ENCODE measurements around the gene CACNG8.
"Not testable (repeated sequence)": the region's sequence is repeated elsewhere in the genome, so short reads cannot be mapped to it uniquely, and the experiment has no call there.

CACNG8 gene

DNA sequence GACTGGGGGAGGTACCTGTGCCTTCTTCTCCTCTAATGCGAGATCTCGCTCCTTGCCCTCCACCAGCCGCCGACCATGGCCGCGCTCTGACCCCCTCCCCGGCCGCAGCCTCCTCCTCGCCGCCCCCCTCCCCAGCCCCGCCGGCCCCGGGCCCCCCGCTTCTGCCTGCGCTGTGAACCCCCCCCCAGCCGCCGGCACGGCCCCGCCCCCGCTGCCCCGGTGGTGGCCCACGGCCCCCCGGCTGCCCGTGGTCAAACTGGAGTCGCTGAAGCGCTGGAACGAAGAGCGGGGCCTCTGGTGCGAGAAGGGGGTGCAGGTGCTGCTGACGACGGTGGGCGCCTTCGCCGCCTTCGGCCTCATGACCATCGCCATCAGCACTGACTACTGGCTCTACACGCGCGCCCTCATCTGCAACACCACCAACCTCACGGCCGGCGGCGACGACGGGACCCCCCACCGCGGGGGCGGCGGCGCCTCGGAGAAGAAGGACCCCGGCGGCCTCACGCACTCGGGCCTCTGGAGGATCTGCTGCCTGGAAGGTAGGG lies at the start of gene CACNG8:
Gene CACNG8 (plus strand): TSS at position 51 of the 545 bp plus-strand sequence.
- DNase-seq (ENCODE audit: low spot score): no peak

DNA sequence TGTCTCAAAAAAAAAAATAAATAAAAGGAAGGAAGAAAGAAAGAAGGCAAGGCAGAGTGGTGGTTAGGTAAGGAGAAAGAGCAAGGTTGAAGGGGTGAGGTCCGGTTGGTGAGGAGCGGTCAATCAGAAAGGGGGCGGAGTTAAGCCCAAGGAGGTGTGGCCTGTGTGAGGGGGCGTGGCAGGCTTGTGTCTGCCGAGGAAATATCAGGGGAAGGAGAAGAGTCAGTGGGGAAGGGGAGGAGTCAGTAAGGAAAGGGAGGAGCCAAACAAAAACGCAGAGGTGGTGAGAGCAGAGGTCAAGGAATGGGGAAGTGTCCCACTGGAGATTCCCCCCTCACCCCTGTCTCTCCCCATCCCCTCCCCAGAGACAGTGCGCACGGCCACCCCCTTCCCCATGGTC lies 47.7 kb upstream of the CACNG8 start:
- DNase-seq (ENCODE audit: low spot score): no peak

DNA sequence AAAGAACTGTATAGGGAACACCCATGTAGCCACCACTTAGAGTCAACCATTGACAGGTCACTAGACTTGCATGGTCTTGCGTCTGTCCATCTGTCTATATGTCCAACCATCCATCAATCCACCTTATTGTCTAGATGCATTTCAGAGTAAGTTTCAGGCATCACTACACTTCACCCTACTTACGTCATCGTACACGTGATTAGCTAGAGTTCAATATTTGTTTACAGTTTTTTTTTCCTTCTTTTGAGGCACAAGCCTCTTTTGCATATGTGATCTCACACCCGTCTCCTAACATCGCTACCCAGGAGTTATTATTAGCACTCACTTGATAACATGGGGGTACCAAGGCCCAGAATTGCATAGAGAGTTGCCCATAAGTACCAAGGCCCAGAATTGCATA lies 46.7 kb upstream of the CACNG8 start:
- no peak for DNase-seq (ENCODE audit: low spot score)

DNA sequence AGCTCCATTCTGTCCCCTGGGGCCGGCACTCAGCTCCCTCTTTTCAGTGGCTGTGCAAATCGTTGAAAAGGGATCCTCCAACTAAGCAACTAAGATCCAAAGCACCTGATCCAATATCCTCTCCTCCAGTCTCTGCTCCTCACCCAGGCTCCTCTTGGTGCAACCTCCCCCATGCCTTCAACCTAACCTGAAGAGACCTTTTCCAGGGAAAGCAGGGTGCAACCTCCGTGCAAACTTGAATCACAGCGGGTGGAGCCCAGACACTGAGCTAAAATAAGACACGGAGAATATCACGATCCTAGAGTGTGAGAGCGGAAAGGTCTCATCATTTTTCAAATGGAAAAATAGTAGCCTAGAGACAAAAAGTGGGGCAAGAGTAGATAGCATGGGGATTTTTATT lies 45.4 kb upstream of the CACNG8 start:
- peak; percentile 77 for DNase-seq (ENCODE audit: low spot score)

DNA sequence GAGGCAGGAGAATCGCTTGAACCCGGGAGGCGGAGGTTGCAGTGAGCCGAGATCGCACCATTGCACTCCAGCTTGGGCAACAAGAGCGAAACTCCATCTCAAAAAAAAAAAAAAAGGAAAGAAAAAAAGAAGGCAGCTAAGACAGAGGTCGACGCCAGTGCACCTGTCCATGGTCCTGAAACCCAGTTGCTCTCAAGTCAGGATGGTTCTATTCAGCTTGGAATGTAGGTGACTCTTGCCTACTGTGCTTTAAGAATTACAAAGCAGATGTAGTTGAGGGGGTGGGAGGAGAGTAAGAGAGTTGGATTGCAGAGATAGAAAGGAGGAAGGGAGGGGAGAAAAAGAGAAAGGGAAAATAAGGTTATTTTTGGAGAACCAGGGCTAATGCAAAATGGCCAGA lies 35.0 kb upstream of the CACNG8 start:
- no peak for DNase-seq (ENCODE audit: low spot score)

DNA sequence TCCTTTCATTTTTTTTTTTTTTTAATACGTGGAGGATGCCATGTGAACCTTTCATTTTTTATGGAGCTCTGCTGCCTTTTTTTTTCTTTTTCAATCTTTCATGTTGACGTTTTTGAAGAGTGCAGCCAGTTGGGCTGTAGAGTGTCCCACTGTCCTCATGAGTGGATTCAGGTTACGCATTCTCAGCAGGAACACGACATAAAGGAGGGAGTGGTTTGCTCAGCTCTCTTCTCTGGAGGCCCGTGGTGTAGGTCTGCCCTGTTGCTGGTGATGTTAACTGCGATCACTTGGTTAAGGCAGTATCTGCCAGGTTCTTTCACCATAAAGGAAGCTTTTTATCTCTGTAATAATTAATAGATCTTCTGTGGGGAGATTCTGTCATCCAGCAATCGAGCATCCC lies 26.7 kb upstream of the CACNG8 start:
- no peak for DNase-seq (ENCODE audit: low spot score)

DNA sequence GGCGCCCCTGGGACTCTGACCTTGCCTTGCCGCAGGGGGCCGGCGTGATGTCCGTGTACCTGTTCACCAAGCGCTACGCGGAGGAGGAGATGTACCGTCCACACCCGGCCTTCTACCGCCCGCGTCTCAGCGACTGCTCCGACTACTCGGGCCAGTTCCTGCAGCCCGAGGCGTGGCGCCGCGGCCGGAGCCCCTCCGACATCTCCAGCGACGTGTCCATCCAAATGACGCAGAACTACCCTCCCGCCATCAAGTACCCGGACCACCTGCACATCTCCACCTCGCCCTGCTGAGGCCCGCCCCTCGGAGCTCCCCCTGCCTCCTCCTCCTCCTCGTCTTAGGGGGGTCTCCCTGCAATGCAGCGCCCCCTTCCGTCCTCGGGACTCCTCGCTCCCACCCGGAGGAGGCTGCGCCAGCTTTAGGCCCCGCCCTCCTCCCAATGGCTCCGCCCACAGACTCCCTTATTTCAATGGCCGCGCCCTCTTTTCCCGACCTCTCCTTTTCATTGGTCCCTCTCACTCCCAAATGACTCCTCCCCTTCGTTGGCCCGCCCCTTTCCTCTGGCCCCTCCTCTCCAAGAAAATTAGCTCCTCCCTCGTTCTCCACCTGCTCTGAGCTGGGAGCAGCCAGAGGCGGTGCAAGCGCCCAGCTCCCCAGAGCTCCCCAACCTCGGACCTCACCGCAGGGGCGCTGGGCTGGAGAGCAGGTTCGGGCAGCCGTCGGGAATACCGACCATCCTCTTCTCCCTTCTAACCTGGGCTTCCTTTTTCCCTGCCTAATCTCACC lies 20.5 kb upstream of the CACNG8 start:
- DNase-seq (ENCODE audit: low spot score): no peak

DNA sequence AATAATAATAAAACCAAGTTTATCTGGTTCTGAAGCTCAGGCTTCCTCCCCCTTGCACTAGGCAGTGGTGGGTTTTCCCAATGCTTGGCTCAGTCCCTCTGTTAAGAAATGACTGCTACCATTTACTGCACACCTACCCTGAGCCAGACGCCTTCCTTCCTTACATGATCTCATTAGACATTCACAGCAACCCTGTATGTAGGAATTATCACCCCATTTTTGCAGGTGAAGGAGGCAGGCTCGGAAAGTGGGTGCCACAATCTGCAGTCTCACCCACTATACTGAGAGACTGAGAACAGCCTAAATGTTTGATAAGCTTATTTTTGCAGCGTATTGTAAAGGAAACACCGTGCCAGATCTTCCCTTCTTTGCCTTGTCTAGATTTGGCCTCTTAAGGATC lies 18.3 kb upstream of the CACNG8 start:
- DNase-seq (ENCODE audit: low spot score): peak; percentile 54

DNA sequence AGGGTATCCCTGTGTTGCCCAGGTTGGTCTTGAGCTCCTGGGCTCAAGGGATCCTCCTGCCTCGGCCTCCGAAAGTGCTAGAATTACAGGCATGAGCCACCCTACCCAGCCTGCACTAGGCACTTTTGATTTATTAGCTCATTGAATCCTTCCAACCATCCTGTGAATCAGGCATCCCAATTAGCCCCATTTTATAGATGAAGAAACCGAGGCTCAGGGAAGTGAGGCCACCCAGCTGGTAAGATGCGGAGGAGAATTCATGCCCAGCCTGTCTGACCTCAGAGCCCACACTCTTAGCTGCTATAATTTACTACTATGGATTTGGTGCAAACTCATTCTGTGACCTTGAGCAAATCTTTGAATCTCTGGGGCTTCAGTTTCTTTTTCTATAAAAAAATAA lies 17.8 kb upstream of the CACNG8 start:
- DNase-seq (ENCODE audit: low spot score): no peak

DNA sequence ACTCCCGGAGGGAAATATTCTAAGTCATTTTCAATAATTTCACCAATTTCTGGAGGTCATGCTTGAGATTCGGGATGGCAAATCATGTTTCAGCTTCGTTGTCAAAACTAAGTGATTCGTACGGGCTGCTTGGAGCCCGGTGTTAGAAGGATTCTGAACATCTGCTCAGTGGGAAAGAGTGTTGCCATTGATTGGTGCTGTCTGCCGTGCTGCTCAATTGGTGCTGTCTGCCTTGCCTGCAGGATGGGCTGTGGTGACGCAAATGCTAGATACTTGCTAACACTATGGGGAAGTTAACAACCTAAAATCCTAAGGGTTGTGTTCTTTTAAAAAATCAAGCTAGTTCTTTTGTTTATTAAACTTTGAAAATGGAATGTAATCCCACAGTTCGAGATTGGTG lies 17.3 kb upstream of the CACNG8 start:
- DNase-seq (ENCODE audit: low spot score): peak; percentile 34

DNA sequence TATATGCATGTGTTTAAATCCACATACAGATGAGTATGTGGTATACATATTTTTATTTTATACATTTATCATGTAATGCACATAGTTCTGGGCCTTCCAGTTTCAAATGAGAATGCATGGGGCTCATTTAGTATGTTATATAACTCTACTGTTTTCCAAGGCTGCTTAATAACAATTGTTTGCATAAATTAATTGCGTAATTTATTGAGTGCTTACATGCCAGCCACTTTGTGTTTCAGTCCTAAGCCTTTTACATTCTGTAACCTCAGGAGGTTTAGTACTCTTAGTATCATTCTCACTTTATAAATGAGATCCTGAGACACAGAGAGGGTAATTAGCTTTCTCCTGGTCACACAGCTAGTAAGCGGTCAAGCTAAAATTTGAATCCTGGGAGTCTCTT lies 16.7 kb upstream of the CACNG8 start:
- no peak for DNase-seq (ENCODE audit: low spot score)

DNA sequence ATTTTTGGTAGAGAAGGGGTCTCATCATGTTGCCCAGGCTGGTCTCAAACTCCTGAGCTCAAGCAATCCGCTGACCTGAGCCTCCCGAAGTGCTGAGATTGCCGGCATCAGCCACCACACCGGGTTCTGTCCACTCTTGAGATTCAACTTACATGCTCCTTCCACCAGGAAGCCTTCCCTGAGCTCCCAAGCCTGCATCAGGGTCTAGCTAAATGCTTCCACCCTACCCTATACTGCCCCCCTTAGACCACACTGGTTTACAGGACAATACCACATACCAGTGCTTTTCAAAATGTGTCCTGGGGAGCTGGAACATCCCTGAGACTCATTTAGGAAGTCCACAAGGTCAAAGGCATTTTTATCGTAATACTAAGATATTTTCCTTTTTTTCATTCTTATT lies 15.1 kb upstream of the CACNG8 start:
- DNase-seq (ENCODE audit: low spot score): no peak

DNA sequence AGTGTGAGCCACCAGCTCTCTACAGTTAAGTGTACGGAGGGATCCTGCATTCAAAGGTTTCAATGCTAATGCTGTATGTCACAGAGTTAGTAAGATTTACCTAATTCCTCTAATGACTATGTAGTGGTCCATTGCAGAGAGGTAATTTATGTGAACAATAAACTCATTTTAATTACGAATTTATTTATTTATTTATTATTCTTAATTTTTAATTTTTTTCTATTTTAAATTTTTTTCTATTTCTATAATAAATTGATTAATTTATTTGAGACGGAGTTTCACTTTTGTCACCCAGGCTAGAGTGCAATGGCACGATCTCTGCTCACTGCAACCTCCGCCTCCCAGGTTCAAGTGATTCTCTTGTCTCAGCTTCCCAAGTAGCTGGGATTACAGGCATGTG lies 14.1 kb upstream of the CACNG8 start:
- not testable (repeated sequence) for DNase-seq (ENCODE audit: low spot score)

DNA sequence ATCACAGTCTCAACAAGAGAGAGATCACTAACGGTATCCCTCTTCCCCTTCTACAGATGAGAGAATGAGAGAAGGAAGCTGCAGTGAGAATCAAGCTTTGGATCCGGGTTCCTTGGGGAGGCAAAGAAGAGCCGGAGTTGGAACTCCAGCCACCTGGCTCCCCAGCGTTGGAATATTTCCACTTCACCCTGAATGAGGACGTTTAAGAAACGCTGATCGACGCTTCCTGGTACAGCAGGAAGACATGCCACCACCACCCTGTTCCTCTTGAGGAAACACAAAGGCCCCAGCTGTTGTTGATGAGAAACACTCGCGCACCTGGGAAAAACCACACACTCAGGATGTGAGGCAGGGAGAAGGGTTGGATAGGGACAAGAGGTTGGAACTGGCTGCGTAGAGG lies 11.3 kb upstream of the CACNG8 start:
- DNase-seq (ENCODE audit: low spot score): no peak

DNA sequence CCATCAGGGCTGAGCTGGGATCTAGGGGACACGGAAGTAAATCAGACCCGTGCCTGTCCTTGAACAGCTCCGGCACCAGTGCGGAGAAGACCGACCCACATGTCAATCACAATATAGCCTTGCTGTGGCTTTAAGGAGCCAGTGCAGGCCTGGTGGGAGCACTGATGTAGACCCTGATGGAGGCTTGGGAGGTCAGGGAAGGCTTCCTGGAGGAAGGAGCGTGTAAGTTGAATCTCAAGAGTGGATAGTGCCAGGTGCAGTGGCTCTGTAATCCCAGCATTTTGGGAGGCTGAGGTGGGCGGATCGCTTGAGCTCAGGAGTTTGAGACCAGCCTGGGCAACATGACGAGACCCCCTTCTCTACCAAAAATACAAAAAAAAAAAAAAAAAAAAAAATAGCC lies 10.8 kb upstream of the CACNG8 start:
- no peak for DNase-seq (ENCODE audit: low spot score)

DNA sequence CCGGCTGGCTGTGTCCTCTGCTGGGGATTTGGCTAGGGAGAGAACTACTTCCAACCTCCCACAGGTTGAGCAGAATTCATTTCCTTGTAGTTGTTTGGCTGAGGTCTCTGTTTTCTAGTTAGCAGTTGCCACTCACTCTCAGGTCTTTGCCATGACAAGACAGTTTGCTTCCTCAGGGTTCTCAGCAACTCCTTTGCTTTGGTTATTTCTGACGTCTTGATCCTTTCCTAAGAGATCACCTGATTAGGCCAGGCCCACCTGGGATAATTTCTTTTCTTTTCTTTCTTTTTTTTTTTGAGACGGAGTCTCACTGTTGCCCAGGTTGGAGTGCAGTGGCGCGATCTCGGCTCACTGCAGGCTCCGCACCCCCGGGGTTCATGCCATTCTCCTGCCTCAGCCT lies 9.4 kb upstream of the CACNG8 start:
- DNase-seq (ENCODE audit: low spot score): no peak

DNA sequence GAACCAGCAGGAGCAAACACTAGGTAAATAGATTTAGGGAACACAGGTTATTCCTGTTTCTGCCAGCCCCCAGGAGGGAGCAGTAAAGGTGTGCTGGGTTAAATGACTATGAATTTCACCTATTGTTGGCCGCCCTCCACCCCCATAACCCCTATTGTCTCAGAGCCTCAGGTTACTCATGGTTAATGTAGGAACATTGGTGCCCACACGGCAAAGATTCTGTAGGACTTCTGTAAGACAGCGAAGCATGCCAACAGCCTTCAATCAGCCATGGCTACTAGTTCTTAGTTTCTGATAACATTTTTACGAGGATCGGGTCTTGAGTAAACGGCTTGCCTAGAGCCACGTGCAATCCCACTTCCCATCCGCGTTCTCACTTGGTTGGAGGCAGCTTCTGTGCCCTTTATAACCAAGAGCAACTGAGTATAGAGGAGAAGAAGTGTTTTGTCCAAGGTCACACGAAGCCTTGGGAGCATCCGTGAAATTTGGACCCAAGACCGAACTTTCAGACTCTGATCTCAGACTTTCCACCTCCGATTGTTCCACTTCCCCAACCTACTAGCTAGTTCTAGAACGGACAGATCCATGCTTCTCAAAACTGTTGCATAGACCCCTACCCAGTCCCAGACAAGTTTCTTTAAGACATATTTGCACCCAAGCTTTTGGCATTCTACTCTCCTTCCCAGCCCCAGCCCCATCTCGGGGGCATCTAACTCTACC lies 5.1 kb upstream of the CACNG8 start:
- DNase-seq (ENCODE audit: low spot score): no peak

DNA sequence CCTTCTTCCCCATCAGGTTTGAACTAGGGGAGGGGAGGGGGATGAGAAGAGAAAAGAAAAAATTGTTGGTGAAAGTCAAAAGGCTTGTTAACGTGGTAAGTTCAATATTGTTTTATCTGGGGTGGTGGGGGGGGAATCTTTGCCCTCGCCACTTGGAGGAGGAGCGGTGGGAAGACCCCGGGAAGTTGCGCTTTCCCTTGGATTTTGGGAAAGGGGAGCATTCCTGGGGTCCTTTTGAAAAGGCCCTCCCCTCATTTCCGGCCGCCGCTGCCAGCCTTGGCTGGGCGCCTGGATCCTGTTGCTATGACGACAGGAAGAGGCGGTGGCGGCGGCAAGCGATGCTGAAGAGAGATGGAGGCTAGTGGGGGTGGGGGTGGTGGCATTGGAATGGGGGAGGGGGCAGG lies 4.6 kb upstream of the CACNG8 start:
- DNase-seq (ENCODE audit: low spot score): no peak

DNA sequence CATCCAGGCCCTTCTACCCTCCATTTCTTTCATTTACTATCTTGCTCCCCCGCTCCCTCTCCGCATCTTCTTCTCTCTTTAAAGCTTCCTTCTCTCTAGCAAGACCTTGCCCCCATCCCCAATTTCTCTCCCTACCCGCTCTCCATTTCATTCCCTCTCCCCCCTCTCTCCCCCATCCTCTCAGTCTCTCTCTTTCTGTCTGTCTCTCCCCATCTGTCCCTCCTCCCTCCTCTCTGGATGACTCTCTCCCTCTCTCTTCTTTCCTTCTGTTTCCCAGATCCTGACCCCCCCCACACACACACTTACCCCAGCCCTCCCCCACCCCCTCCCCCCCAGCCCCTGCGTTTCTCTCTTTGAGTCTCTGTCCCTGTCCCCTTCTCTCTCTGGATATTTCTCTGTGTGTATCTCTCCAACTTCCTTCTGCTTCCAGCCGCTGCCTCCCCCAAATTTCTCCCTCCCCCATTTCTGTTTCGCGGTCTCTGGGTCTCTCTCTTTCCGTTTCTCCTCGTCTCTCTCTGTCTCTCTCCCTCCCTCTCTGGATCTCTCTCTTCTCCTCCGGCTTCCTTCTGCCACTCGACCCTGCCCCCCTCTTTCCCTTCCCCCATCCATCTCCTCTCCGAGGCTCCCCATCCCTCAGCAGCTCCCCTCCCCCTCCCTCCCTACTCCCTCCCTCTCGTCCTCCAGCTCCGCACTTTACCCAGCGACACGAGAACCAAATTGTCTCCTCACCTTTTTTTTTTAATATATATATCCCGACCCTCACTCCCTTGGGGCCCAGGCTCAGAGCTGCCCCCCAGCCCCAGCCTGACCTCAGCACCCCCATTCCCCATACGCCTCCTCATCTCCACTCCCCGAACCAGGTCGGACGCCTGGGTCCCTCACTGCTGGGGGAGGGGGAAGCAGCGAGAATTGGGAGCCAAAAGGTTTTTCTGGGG lies 3.6 kb upstream of the CACNG8 start:
- DNase-seq (ENCODE audit: low spot score): no peak

DNA sequence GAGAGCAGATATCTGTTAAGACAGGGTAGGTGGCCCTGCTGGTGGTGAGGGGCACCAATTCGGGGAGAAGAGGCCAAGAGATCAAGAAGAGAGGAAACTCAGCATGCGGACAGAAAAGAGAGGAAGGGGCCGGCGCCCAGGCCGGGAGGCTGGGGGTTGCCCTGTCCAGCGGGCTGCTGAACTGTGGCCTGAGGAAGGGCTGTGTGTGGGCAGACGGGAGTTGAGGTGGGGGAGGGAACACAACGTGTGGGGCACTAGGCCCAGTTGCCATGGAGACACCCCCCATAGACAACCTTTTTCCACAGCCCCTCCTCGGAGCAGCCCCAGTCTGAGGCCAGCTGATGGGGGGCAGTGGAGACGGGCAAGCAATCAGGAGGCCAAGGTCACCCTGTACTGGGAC lies 2.5 kb upstream of the CACNG8 start:
- DNase-seq (ENCODE audit: low spot score): no peak

DNA sequence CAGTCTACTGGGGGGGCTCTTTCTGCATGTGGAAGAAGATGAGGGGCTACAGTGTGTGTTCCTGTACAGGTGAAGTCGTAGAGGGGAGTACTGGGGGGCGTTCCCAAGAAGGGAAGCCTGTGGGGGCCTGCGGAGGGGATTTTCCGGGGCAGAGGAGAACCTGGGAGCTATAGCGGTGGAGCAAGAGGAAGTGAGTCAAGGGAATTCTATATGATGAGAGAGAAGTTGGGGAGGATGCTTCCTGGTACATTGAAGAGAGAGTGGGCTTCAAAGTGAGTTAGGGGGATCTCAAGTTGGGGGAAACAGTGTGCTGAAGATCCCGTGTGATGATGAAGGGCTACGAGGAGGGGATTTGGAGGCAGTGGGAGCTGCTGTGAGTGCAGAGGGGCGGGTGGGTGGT lies 1.9 kb upstream of the CACNG8 start:
- no peak for DNase-seq (ENCODE audit: low spot score)

Measured in putamen (tissue), 1 donor.